Activated CD4-positive, alpha-beta T cell treated with anti-CD3 and anti-CD28 coated beads for 48 hours (primary cell): ENCODE data around the gene RABAC1.

Experiments
- DNase-seq: peaks from one replicate; pipeline ENCODE4 v3.0.0-alpha.2; 2020

Gene RABAC1

GRCh38 chr19:41988947-41989346 is 29.8 kb upstream of the RABAC1 start:
- no peak for DNase-seq

GRCh38 chr19:41987141-41987860 is 28.2 kb upstream of the RABAC1 start:
- no peak for DNase-seq

GRCh38 chr19:41984961-41985360 is 25.8 kb upstream of the RABAC1 start:
- DNase-seq = no peak

GRCh38 chr19:41981724-41982123 is 22.6 kb upstream of the RABAC1 start:
- no peak for DNase-seq

- no peak for DNase-seq
Measured at GRCh38 chr19:41978470-41978869, 19.3 kb upstream of the RABAC1 start.

- no peak for DNase-seq
Measured at GRCh38 chr19:41977916-41978315, 18.8 kb upstream of the RABAC1 start.

GRCh38 chr19:41974652-41975051 is 15.5 kb upstream of the RABAC1 start:
- no peak for DNase-seq

- DNase-seq = no peak
Measured at GRCh38 chr19:41971363-41971762, 12.2 kb upstream of the RABAC1 start.

GRCh38 chr19:41969772-41970458 is 10.8 kb upstream of the RABAC1 start:
- no peak for DNase-seq

GRCh38 chr19:41968751-41969595 is 9.9 kb upstream of the RABAC1 start:
- no peak for DNase-seq

- no peak for DNase-seq
Measured at GRCh38 chr19:41967054-41967783, 8.1 kb upstream of the RABAC1 start.

GRCh38 chr19:41965106-41965505 is 6.0 kb upstream of the RABAC1 start:
- DNase-seq = no peak

GRCh38 chr19:41960973-41961372 is 1.9 kb upstream of the RABAC1 start:
- no peak for DNase-seq

- peak; percentile 90 for DNase-seq
Measured at GRCh38 chr19:41958367-41959055, 610 bp downstream of the RABAC1 start.

- DNase-seq = peak; percentile 63
Measured at GRCh38 chr19:41957838-41958366, 1.2 kb downstream of the RABAC1 start.

GRCh38 chr19:41957161-41957837 is 1.8 kb downstream of the RABAC1 start:
- no peak for DNase-seq

GRCh38 chr19:41956621-41957020 is 2.5 kb downstream of the RABAC1 start:
- no peak for DNase-seq

- DNase-seq = no peak
Measured at GRCh38 chr19:41955521-41955920, 3.6 kb downstream of the RABAC1 start.

GRCh38 chr19:41951686-41952172 is 7.4 kb downstream of the RABAC1 start:
- peak; percentile 92 for DNase-seq

GRCh38 chr19:41947091-41947490 is 12.0 kb downstream of the RABAC1 start:
- no peak for DNase-seq

GRCh38 chr19:41945135-41945766 is 13.9 kb downstream of the RABAC1 start:
- DNase-seq = peak; percentile 93
